ENCODE data around the gene PARVB. TPM values are rescaled to one million over a fixed set of nuclear protein-coding genes. Genes with fewer than 3 reads are reported as not detected.

PARVB gene
- total RNA-seq, 1 experiment from 2014 or later = 35.3 TPM

- Histone ChIP-seq H3K4me2 (no peak overlapping the region), H3K27me3 (ENCODE audit: insufficient read depth, low read depth) (no peaks in the 10 kb centered on the region), H3K9me3 (ENCODE audit: insufficient read depth, low read depth) (no peaks in the 10 kb centered on the region), H3F3A (ENCODE audit: insufficient read depth, low read depth) (no peaks in the 10 kb centered on the region; the same call in 1 of the 2 replicates), H3K4me3 (no peak overlapping the region), H3K36me3 (ENCODE audit: low read depth) (no peaks in the 10 kb centered on the region), H2AFZ (no peak overlapping the region), H4K20me1 (ENCODE audit: insufficient read depth) (peaks cover 11% of the 10 kb centered on the region), H3K9me2 (ENCODE audit: insufficient read depth) (no peaks in the 10 kb centered on the region), H3K4me1 (replicated peaks; ENCODE audit: insufficient read depth) (no peaks in the 10 kb centered on the region), H3K79me2 (ENCODE audit: low read depth) (no peaks in the 10 kb centered on the region), H3K27ac (no peak overlapping the region)
- ChIA-PET CTCF (no interaction called here), POLR2A (ENCODE audit: unreplicated experiment) (no interaction called here)
- intact Hi-C loops (cut with micrococcal nuclease; ENCODE audit: unreplicated experiment) = loop anchor here (10.0 kb wide), 1 partner anchor 329 kb away; no protein-coding TSS in a partner anchor
- no TSS peak for BruUV-seq (replicated peaks)
- TF ChIP-seq EZH2 (IDR thresholded peaks at IDR 0.05; ENCODE audit: low read depth) (no peak), CTCF (conservative IDR thresholded peaks at IDR 0.05) (no peak)
- DNase-seq = no peak
These were observed 28.3 kb upstream of the PARVB start for GRCh38 chr22:43995798-43996169.

- no peak overlapping the region for H3K4me2 ChIP-seq
These were observed 27.7 kb upstream of the PARVB start for GRCh38 chr22:43996170-43996980.

GRCh38 chr22:43996981-43997265 is 27.2 kb upstream of the PARVB start:
- no peaks in the 10 kb centered on the region for H3K36me3 ChIP-seq (ENCODE audit: low read depth)
- H3K27ac ChIP-seq = no peak overlapping the region
- H3K9me2 ChIP-seq (ENCODE audit: insufficient read depth) = no peaks in the 10 kb centered on the region
- ChIA-PET POLR2A (ENCODE audit: unreplicated experiment) (no interaction called here), CTCF (interaction anchor here (0.6 kb wide), 1 partner anchor 1553 kb away, joined by 3 read pairs; no protein-coding TSS in a partner anchor)
- no peak for TF ChIP-seq CTCF (conservative IDR thresholded peaks at IDR 0.05)
- TF ChIP-seq EZH2 (IDR thresholded peaks at IDR 0.05; ENCODE audit: low read depth) = no peak
- DNase-seq = no peak
- H3K79me2 ChIP-seq (ENCODE audit: low read depth) = no peaks in the 10 kb centered on the region
- H4K20me1 ChIP-seq (ENCODE audit: insufficient read depth) = peaks cover 11% of the 10 kb centered on the region
- H3K9me3 ChIP-seq (ENCODE audit: insufficient read depth, low read depth) = no peaks in the 10 kb centered on the region
- H3K4me1 ChIP-seq (replicated peaks; ENCODE audit: insufficient read depth) = no peaks in the 10 kb centered on the region
- BruUV-seq (replicated peaks) = no TSS peak
- H2AFZ ChIP-seq = no peak overlapping the region
- no peak overlapping the region for H3K4me2 ChIP-seq
- intact Hi-C loops (cut with micrococcal nuclease; ENCODE audit: unreplicated experiment) = loop anchor here (10.0 kb wide), 1 partner anchor 328 kb away; no protein-coding TSS in a partner anchor
- H3F3A ChIP-seq (ENCODE audit: insufficient read depth, low read depth) = no peaks in the 10 kb centered on the region; the same call in 1 of the 2 replicates
- H3K27me3 ChIP-seq (ENCODE audit: insufficient read depth, low read depth) = no peaks in the 10 kb centered on the region
- H3K4me3 ChIP-seq = no peak overlapping the region

More at GRCh38 chr22:43996170-43996980, 27.7 kb upstream of the PARVB start:
- H3K9me2 ChIP-seq (ENCODE audit: insufficient read depth) = no peaks in the 10 kb centered on the region
- DNase-seq = peak in 1 of 2 experiments; percentile 32
- no peak overlapping the region for H2AFZ ChIP-seq
- H3K4me3 ChIP-seq = no peak overlapping the region
- no peaks in the 10 kb centered on the region for H3K27me3 ChIP-seq (ENCODE audit: insufficient read depth, low read depth)
- no peaks in the 10 kb centered on the region; the same call in 1 of the 2 replicates for H3F3A ChIP-seq (ENCODE audit: insufficient read depth, low read depth)
- H3K4me1 ChIP-seq (replicated peaks; ENCODE audit: insufficient read depth) = no peaks in the 10 kb centered on the region
- CTCF ChIA-PET = interaction anchor here (0.6 kb wide), 1 partner anchor 1552 kb away, joined by 3 read pairs; no protein-coding TSS in a partner anchor
- H3K36me3 ChIP-seq (ENCODE audit: low read depth) = no peaks in the 10 kb centered on the region
- no peaks in the 10 kb centered on the region for H3K79me2 ChIP-seq (ENCODE audit: low read depth)
- intact Hi-C loops (cut with micrococcal nuclease; ENCODE audit: unreplicated experiment) = loop anchor here (10.0 kb wide), 1 partner anchor 328 kb away; no protein-coding TSS in a partner anchor
- no peaks in the 10 kb centered on the region for H3K9me3 ChIP-seq (ENCODE audit: insufficient read depth, low read depth)
- no peak for TF ChIP-seq CTCF (conservative IDR thresholded peaks at IDR 0.05)
- BruUV-seq (replicated peaks) = no TSS peak
- POLR2A ChIA-PET (ENCODE audit: unreplicated experiment) = no interaction called here
- peaks cover 11% of the 10 kb centered on the region for H4K20me1 ChIP-seq (ENCODE audit: insufficient read depth)
- H3K27ac ChIP-seq = no peak overlapping the region
